ENCODE results near the gene RAB20. TPM values are rescaled to one million over a fixed set of nuclear protein-coding genes. Genes with fewer than 3 reads are reported as not detected.

RAB20 gene
- total and polyA plus RNA-seq, 10 of the 15 experiments (the other 5 are each of a cell fraction or from before 2014, with no cell fraction given) = 0.48 to 33.1 (median 9.6) TPM

DNA sequence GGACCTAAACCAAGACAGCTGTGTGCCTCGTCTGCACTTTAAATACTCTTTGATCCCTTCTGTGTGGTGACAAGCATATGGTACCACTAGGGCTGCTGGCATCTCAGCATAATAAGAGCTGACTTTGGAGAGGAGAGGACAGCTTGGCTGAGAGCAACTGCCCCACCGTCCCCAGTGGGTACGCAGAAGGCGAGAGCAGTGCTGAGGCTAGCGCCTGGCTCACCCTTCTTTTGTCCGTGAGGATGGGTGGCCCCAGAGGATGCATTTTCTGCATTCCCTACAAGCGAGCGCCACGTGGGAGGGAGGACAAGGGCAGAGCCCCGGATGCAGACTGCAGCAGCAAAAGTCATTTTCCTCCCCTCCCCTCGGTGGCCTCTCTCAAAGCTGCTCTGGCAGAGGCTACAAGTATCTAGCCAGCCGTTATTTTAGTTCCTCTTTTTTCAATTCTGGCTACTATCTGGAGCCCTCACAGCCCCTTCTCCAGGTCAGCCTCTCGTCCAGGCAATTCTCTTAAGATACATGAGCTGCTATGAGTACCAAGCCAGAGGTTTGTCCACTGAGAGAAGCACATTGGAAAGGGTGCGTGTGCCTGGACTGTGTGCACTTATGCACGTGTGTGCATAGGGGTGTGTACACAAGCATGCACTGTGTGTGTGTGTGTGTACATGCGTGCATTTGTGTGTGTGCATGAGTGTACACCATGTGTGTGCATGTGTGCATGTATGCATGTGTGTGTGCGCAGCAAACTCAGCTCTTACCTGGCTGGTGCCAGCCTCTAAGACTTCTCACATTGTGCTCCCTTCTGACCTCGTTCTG is 51.3 kb downstream of the RAB20 start:
- Histone ChIP-seq H3K9me3 (replicated peaks; ENCODE audit: control insufficient read depth, insufficient read depth, low read length) (no peaks in the 10 kb centered on the region), H3K27ac (ENCODE audit: control insufficient read depth, insufficient read depth) (no peak overlapping the region), H3K4me3 (no peak overlapping the region), H3K4me2 (ENCODE audit: control insufficient read depth, insufficient read depth) (no peak overlapping the region), H3K27me3 (replicated peaks in 1 of 2; ENCODE audit: control insufficient read depth in 2 of 2, insufficient read depth in 2 of 2, low read length in 1 of 2) (no peaks in the 10 kb centered on the region; a peak in 1 of 4 replicates), H3K36me3 (ENCODE audit: control insufficient read depth in 2 of 2, insufficient read depth in 2 of 2, low read length in 1 of 2) (no peaks in the 10 kb centered on the region), H3K9ac (ENCODE audit: control insufficient read depth, insufficient read depth, low read length) (no peak overlapping the region), H3K4me1 (ENCODE audit: control insufficient read depth, insufficient read depth, low read length) (peaks cover under 1% of the 10 kb centered on the region; the same call in 1 of the 2 replicates), H2AFZ (ENCODE audit: control insufficient read depth, low read depth, low read length) (no peak overlapping the region), H4K20me1 (ENCODE audit: control insufficient read depth, insufficient read depth) (peaks cover 3% of the 10 kb centered on the region; the same call in 1 of the 2 replicates), H3K79me2 (ENCODE audit: control insufficient read depth, insufficient read depth, low read length) (no peaks in the 10 kb centered on the region)
- RAD21 ChIA-PET (ENCODE audit: unreplicated experiment) = interaction anchor here (1.6 kb wide), 1 partner anchor 55 kb away, joined by 4 read pairs; no protein-coding TSS in a partner anchor
- DNase-seq (ENCODE audit: low read depth, low spot score) (no peak), ATAC-seq (peak; percentile 81), FAIRE-seq (no peak)
- in situ Hi-C loops (cut with MboI) = no loop called here
- WGBS (ENCODE audit: insufficient coverage, insufficient replicate concordance, low lambda C conversion rate, missing lambda C conversion rate) = 33% methylated on average over 17 of the region's 18 CpGs
- no TSS peak for BruUV-seq (replicated peaks)
- no peak for TF ChIP-seq POU2F2 (IDR thresholded peaks at IDR 0.05; ENCODE audit: borderline replicate concordance, low read depth, low read length)
- TF ChIP-seq NR2C2 (IDR thresholded peaks at IDR 0.05; ENCODE audit: borderline replicate concordance, control insufficient read depth, insufficient read length, low read depth) = peak; percentile 36
- POLR2A ChIA-PET = interaction anchor here (0.6 kb wide), 1 partner anchor 12 kb away, joined by 3 read pairs; no protein-coding TSS in a partner anchor
- SMC1A ChIA-PET (ENCODE audit: uncharacterized antibody, unreplicated experiment) = interaction anchor here (0.8 to 1.5 kb wide), 6 partner anchors 16 to 55 kb away, joined by 3 read pairs; no protein-coding TSS in a partner anchor
- intact Hi-C loops (cut with micrococcal nuclease; ENCODE audit: unreplicated experiment) = no loop called here
- CTCF ChIA-PET = interaction anchor here (1.0 to 2.0 kb wide), 3 partner anchors 55 to 289 kb away, joined by 4 to 6 read pairs (median 5); no protein-coding TSS in a partner anchor

DNA sequence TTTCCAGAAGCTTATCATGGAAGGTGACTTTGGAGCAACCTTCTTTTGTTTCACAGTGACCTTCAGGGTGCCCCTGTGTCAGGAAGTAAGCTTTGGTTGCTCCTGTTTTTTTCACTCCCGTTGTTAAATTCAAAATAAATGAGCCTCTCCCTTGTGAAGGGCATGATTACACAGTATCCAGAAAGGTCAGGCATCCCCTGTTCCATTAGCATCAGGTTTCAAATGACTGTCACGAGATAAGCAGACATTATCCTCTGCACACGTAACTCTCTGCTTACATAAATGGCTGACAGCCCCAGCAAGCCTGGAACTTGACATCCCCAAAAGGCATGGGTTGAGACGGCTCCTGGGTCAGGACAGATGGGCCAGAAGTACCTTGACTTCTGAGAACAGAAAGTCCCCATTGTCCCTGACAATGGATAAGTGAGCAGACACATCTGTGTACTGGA is 52.0 kb downstream of the RAB20 start:
- no TSS peak for BruUV-seq (replicated peaks)
- intact Hi-C loops (cut with micrococcal nuclease; ENCODE audit: unreplicated experiment) (no loop called here), in situ Hi-C loops (cut with MboI) (no loop called here)
- Histone ChIP-seq H4K20me1 (ENCODE audit: control insufficient read depth, insufficient read depth) (no peaks in the 10 kb centered on the region), H3K79me2 (ENCODE audit: control insufficient read depth, insufficient read depth, low read length) (no peaks in the 10 kb centered on the region), H3K4me2 (ENCODE audit: control insufficient read depth, insufficient read depth) (no peak overlapping the region), H3K4me1 (ENCODE audit: control insufficient read depth, insufficient read depth, low read length) (no peaks in the 10 kb centered on the region), H3K9me3 (replicated peaks; ENCODE audit: control insufficient read depth, insufficient read depth, low read length) (no peaks in the 10 kb centered on the region), H3K36me3 (ENCODE audit: control insufficient read depth in 2 of 2, insufficient read depth in 2 of 2, low read length in 1 of 2) (no peaks in the 10 kb centered on the region), H3K9ac (ENCODE audit: control insufficient read depth, insufficient read depth, low read length) (no peak overlapping the region), H3K27ac (ENCODE audit: control insufficient read depth, insufficient read depth) (no peak overlapping the region), H3K4me3 (no peak overlapping the region), H3K27me3 (replicated peaks in 1 of 2; ENCODE audit: control insufficient read depth in 2 of 2, insufficient read depth in 2 of 2, low read length in 1 of 2) (no peaks in the 10 kb centered on the region; a peak in 1 of 4 replicates), H2AFZ (ENCODE audit: control insufficient read depth, low read depth, low read length) (no peak overlapping the region)
- no peak for ATAC-seq
- no peak for DNase-seq (ENCODE audit: low read depth, low spot score)
- RAD21 ChIA-PET (ENCODE audit: unreplicated experiment) = no interaction called here
- CTCF ChIA-PET = interaction anchor here (0.6 to 2.0 kb wide), 3 partner anchors 65 to 1273 kb away, joined by 3 to 6 read pairs (median 4); no protein-coding TSS in a partner anchor
- FAIRE-seq = no peak
- SMC1A ChIA-PET (ENCODE audit: uncharacterized antibody, unreplicated experiment) = interaction anchor here (1.4 kb wide), 1 partner anchor 44 kb away, joined by 3 read pairs; no protein-coding TSS in a partner anchor
- 36% methylated on average over 4 of the region's 4 CpGs for WGBS (ENCODE audit: insufficient coverage, insufficient replicate concordance, low lambda C conversion rate, missing lambda C conversion rate)
- no peak for TF ChIP-seq IRF4 (IDR thresholded peaks at IDR 0.05; ENCODE audit: low read depth, low read length)
- TF ChIP-seq RAD21 (IDR thresholded peaks at IDR 0.05; ENCODE audit: insufficient read depth, low read depth, low read length) = no peak
- TF ChIP-seq, protein P1, sequence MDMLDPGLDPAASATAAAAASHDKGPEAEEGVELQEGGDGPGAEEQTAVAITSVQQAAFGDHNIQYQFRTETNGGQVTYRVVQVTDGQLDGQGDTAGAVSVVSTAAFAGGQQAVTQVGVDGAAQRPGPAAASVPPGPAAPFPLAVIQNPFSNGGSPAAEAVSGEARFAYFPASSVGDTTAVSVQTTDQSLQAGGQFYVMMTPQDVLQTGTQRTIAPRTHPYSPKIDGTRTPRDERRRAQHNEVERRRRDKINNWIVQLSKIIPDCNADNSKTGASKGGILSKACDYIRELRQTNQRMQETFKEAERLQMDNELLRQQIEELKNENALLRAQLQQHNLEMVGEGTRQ (IDR thresholded peaks at IDR 0.05; ENCODE audit: borderline replicate concordance, low read depth, low read length) = no peak
- TF ChIP-seq, protein P2, sequence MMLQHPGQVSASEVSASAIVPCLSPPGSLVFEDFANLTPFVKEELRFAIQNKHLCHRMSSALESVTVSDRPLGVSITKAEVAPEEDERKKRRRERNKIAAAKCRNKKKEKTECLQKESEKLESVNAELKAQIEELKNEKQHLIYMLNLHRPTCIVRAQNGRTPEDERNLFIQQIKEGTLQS (IDR thresholded peaks at IDR 0.05; ENCODE audit: borderline replicate concordance, extremely low read depth, low read depth, low read length) = no peak
- no peak for TF ChIP-seq SRF (IDR thresholded peaks at IDR 0.05; ENCODE audit: low read depth in 2 of 2, low read length in 2 of 2)
- POLR2A ChIA-PET = interaction anchor here (0.6 kb wide), 1 partner anchor 13 kb away, joined by 3 read pairs; no protein-coding TSS in a partner anchor
